GM18861 (cell line): ENCODE results near the gene C1orf198.
"Not testable (repeated sequence)": the region's sequence is repeated elsewhere in the genome, so short reads cannot be mapped to it uniquely, and the experiment has no call there.

ENCODE experiments used
- ATAC-seq: cut with Tn5 transposase; IDR thresholded peaks from one replicate; pipeline ENCODE4 v1.9.1; 2021; ENCODE audit not compliant: unreplicated experiment

Gene C1orf198

GRCh38 chr1:230861489-230861888 lies 6.8 kb downstream of the C1orf198 start:
- ATAC-seq: no peak

DNA sequence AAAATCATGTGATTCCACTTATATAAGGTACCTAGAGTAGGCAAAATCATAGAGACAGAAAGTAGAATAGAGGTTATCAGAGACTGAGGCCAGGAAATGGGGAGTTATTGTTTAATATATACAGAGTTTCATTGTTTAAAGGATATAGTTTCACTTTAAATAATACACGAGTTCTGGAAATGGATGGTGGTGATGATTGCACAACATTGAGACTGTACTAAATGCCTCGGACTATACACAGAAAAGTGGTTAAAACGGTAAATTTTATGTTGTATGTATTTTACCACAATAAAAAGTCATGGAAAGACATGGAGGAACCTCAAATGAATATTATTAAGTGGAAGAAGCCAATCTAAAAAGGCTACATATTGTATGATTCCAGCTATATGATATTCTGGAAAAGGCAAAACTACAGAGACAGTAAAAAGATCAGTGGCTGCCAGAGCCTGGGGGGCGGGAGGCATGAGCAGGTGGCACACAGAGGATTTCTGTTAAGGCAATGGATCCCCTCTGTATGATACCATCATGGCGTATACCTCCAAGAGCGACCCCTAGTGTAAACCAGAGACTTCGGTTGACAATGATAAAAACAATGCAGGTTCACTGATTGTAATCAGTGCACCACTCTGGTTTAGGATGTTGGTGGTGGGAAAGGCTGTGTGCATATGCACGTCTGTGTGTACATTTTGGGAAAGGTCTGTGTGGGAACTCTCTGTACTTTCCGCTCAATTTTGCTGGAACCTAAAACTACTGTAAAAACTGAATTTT lies 7.5 kb downstream of the C1orf198 start:
- no peak for ATAC-seq

- no peak for ATAC-seq
Observed at GRCh38 chr1:230858918-230859729, 9.2 kb downstream of the C1orf198 start.

GRCh38 chr1:230858236-230858820 lies 10.0 kb downstream of the C1orf198 start:
- ATAC-seq: no peak

- no peak for ATAC-seq
Observed at GRCh38 chr1:230857822-230858221, 10.5 kb downstream of the C1orf198 start.

- ATAC-seq: no peak
Observed at GRCh38 chr1:230857077-230857476, 11.2 kb downstream of the C1orf198 start.

DNA sequence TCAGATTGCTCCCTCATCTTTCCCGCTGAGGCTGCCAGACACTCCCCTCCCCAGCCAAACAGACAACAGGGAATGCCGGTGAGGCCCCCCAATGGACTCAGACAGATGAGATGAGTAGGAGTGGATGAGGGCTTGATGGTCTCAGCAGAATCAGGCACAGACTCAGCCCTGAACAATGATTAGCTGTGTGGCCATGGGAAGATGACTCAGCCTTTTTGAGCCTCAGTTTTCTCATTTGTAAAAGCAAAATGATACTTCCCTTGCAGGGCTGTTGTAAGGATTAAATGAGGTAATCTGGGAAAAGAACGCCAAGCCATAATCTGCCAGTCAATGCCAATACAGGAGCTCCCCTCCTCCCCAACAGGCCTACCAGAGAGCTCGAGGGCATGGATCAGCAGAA lies 12.4 kb downstream of the C1orf198 start:
- no peak for ATAC-seq

GRCh38 chr1:230854423-230854822 lies 13.9 kb downstream of the C1orf198 start:
- no peak for ATAC-seq

DNA sequence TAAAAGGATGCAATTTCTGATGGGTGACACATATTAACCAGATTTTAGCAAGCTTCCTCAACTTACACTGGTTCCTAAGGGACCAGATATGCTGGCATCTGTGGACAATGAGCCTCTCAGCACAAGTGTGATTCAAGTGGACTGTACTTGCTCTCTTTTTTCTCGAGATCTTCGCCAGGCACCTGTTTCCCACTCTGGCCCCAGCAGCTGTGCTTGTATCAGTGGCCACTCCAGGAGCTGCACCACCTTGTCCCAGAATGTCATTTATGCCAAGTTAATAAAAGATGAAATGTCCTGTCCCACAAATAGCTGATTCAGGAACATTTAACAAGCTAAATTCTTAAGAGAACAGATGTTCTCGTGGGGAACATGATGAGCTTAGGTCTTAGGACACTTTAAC lies 14.6 kb downstream of the C1orf198 start:
- no peak for ATAC-seq

DNA sequence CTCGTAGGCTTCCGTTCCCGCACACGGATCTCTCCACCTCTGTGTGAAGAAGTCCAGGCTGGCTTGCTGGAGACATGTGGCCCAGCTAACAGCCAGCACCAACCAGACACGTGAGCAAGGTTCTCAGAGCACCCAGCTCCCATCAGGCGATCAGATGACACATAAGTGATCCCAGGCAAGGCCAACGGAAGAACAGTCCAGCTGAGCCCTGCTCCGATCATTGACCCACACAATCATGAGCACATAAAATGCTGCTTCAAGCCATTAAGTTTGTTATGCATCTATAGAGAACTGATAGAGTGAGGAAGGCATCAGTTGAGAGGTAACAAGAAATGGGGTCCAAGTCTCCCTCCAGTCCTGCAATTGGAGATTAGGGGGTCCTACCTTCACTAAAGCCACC lies 15.4 kb downstream of the C1orf198 start:
- ATAC-seq: no peak

GRCh38 chr1:230851291-230851691 lies 17.0 kb downstream of the C1orf198 start:
- ATAC-seq: no peak

DNA sequence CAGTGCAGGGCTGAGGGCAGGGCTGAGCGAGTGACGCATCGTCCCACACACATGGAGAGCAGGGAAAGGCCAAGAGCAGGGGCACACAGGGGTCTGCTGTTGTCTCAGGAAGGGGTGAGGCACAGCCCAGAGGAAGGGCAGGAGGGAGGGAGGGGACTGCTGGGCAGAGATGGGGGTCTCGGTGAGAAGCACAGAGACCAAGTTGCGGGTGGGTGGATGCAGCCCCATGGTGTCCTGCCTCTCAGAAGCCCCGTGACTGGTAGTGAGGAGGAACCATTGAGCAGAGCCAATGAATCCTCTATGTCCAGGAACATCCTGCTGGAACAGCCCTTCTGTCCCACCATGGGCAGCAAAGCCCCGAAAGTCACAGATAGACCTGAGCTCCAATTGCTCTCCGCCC lies 17.8 kb downstream of the C1orf198 start:
- ATAC-seq: no peak

DNA sequence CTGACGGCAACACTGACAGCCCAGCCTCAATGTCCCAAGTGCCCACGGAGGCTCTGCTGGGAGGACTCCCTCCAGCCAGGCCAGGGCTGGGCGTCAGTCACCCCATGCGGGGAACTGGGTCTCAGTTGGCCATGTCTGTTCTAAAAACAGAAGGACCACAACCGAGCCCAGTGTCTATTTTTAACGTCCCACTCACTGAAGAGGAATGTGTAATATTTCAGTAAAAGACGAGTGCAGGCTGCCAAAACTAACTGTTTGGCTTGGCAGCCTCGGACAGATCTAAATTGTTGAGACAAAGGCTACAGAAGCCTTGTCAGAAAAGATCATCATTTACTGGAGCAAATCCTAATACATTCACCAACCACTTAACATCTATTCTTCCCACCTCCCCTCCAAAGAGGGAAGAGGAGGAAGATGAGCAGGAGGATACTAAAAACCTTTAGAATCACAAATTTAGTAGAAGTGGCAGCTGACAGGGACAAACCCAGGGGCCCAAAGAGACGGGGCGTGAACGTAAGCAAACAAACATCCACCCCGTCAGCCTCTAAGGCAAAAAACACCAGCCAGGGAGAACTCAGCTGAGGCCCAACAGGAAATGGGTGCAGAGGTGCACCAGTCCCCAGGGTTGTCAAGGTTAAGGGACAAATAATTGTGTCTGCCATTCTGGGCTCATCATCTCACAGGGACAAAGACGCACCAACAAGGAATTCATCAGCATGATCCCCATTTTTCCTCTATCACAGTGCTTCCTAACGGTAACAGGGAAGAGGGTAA lies 18.7 kb downstream of the C1orf198 start:
- ATAC-seq: no peak

GRCh38 chr1:230848235-230848634 lies 20.1 kb downstream of the C1orf198 start:
- ATAC-seq: no peak

GRCh38 chr1:230845184-230845583 lies 23.1 kb downstream of the C1orf198 start:
- ATAC-seq: not testable (repeated sequence)

- no peak for ATAC-seq
Observed at GRCh38 chr1:230844561-230844960, 23.8 kb downstream of the C1orf198 start.

- ATAC-seq: no peak
Observed at GRCh38 chr1:230843503-230844309, 24.6 kb downstream of the C1orf198 start.

DNA sequence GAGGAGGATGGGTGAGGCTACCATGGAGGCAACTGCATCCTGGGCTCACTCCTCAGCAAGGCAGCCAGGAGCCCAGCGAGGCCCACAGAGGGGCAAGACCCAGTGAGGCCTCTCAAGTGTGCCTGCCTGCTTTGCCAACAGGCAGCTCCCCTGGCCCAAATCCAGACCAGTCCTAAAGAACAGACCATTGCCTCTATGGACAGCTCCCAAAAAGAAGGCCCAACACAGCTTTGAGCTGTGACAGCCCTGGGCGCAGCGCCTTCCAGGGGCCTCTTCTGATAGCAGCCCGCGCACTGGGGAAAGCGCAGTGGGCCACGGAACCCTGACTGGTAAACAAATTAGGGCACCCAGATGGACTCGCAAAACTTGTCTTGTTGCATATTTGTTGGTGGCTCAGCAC lies 25.5 kb downstream of the C1orf198 start:
- no peak for ATAC-seq

GRCh38 chr1:230839173-230839572 lies 29.1 kb downstream of the C1orf198 start:
- no peak for ATAC-seq

GRCh38 chr1:230836793-230837192 lies 31.5 kb downstream of the C1orf198 start:
- ATAC-seq: no peak
